HG03095 (cell line): ENCODE measurements around the gene NOCT.
"Not testable (repeated sequence)": the region's sequence is repeated elsewhere in the genome, so short reads cannot be mapped to it uniquely, and the experiment has no call there.

ENCODE experiments used
- ATAC-seq: cut with Tn5 transposase; IDR thresholded peaks from one replicate; pipeline ENCODE4 v1.9.1; 2021; ENCODE audit warnings: moderate library complexity; ENCODE audit not compliant: unreplicated experiment

The NOCT gene, protein sequence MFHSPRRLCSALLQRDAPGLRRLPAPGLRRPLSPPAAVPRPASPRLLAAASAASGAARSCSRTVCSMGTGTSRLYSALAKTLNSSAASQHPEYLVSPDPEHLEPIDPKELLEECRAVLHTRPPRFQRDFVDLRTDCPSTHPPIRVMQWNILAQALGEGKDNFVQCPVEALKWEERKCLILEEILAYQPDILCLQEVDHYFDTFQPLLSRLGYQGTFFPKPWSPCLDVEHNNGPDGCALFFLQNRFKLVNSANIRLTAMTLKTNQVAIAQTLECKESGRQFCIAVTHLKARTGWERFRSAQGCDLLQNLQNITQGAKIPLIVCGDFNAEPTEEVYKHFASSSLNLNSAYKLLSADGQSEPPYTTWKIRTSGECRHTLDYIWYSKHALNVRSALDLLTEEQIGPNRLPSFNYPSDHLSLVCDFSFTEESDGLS

GRCh38 chr4:139015269-139015947 lies at the start of gene NOCT:
TSS of gene NOCT (plus strand) at chr4:139015781. CDS start at chr4:139015982, 201 bp downstream.
- ATAC-seq = peak; percentile 93

DNA sequence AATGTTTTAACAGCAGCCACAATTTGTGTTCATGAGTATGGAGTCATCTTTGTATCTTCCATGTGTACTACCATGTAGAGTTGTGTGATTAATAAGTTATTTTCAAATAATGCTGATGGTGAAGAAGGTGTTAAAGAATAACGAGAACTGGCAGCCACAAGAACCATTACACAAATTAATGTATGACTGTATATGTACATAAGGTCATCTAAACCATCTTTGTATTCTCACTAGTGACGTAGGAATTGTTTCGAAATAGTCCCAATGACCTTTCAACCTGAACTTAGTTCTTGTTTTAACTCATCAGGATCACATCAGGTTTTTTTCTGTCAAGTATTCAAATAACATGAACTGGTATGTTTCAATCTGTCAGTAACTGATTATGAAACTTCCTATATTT lies 48.3 kb upstream of the NOCT start:
- ATAC-seq = peak; percentile 99

DNA sequence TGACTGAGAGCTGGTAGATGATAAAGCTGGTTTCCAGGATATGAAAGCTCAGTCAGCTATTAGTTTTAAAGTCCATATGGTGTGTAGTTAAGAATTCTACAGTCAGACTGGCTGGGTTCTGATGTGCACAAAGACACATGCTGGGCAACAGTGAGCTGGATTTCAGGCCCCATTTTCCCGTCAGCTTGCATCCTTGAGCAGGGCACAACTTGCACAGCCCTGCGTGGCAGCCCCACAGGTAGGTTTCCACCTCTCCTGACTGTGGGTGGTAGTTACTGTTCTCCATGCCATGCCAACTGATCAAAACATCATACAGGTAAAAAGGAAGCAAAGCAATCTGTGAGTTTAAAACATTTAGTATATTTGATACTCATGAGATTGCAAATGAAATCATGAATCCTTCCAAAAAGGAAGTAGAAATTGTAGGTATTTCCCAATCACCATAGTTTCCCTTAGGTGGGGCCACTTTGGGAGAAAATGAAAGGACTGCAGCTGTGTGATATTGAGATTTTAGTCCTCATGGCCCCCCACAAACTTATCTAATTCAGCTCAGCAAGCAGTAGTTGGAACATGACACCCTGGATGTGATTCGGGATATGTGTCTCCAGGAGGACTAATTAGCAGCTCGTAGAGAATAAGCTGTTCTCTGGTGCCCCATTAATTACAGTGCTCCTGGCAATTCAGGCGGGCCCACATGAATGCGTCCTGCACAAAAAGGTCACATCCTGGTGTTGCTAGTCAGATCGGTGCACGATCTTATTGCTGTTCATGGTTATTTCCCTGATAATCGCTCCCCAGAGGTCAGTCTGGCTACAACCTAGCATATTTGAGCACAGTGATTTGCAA lies 42.4 kb upstream of the NOCT start:
- no peak for ATAC-seq

GRCh38 chr4:138975225-138975624 lies 40.4 kb upstream of the NOCT start:
- no peak for ATAC-seq

GRCh38 chr4:138976526-138976925 lies 39.1 kb upstream of the NOCT start:
- ATAC-seq = no peak

- peak; percentile 93 for ATAC-seq
These were observed 38.1 kb upstream of the NOCT start for GRCh38 chr4:138977524-138977923.

DNA sequence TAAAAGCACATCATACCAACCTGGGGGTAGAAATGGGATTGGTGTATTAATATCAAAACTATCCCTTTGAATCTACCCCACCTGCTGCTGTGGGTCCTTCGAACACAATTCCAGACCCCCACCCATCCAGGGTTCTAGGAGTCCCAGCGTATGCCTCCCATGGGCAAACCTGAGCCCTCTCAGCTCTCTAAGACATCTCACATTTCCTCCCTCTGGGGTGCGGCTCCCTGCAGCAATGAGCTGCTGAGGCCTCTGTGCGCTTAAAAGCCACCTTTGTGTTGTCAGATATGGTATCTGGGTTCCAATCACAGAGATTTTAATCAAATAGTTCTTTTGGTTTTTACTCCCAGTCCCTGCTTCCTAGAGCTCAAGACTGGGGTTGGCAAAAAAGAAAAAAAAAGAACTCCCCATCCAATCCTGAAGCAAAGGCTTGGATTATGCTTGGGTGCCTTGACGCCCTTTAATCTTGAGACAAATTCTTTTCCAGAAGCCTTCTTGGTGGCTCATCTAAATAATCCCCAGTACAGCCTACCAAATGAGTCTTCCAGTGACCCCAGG lies 37.5 kb upstream of the NOCT start:
- no peak for ATAC-seq

- ATAC-seq = no peak
These were observed 37.0 kb upstream of the NOCT start for GRCh38 chr4:138978600-138978999.

DNA sequence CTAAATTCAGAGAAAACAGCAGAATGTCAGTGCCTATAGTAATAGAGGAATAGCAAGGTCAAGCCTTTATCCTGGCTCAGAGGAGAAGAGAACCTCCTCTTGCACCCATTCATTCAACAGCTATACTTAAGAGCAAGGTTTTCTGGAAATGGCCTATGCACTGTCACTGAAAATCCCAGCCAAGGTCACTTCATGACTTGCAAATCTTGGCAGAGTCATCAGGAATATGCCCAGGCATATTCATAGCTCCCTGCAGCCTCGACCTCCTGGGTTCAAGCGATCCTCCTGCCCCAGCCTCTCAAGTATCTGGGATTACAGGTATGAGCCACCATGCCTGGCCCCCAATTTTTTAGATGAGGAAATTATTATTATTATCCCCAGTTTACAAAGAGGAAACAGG lies 35.8 kb upstream of the NOCT start:
- ATAC-seq = no peak

DNA sequence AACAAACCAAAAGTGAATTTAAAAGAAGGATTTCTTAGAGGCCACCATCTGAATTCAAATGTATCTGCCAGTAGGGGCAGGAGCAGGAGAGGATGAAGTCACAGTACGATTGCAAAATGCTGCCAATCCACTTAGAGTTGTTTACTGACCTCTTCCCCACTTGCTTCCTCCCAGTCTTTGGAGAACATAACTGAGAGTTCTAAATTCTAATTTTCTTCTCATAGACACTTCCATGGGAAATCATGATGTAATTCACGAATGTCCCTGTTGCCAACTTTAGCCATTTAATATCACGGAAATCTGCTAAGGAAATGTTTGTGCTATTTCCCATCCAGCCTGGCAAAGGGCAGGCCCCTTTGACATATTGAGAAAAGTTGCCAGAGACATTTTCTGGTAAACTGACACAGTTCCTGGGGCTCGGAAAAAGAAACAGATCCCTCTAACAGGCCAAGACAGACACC lies 33.6 kb upstream of the NOCT start:
- ATAC-seq = no peak

DNA sequence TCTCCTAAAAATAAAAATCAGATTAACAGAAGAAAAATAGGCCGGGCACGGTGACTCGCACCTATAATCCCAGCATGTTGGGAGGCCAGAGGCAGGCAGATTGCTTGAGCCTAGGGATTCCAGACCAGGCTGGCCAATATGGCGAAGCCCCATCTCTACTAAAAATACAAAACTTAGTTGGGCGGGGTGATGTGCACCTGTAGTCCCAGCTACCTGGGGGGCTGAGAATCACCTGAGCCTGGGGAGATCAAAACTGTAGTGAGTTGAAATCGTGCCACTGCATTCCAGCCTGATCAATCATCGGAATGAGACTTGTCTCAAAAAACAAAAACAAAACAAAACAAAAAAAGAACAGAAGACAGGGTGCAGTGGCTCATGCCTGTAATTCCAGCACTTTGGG lies 32.8 kb upstream of the NOCT start:
- no peak for ATAC-seq

- no peak for ATAC-seq
These were observed 31.9 kb upstream of the NOCT start for GRCh38 chr4:138983690-138984089.

DNA sequence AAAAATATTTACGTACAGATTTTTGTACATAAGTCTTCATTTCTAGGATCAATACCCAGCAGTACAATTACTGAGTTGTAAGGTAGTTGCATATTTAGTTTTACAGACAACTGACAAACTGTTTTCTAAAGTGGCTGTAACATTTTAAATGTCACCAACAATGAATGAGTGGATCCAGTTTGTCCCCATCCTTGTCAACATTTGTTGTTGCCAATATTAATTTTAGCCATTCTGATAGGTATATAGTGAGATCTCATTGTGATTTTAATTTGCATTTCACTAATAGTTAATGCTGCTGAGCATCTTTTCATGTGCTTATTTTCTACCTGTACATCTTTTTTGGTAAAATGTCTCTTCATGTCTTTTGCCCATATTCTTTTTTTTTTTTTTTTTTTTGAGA lies 30.9 kb upstream of the NOCT start:
- no peak for ATAC-seq

DNA sequence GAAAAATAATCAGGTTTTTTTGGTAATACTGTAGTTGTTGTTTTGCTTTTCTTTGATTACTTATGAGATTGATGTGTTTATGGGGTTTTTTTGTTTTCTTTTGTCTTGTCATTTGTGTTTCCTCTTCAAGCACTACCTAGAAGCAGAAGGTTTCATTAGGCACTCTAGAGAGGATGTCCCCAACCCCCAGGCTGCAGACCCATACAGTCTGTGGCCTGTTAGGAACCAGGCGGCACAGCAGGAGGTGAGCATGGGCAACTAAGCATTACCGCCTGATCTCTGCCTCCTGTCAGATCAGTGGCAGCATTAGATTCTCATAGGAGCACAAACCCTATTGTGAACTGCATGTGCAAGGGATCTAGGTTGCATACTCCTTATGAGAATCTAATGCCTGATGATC lies 22.9 kb upstream of the NOCT start:
- ATAC-seq = no peak

GRCh38 chr4:138996090-138996489 lies 19.5 kb upstream of the NOCT start:
- no peak for ATAC-seq

GRCh38 chr4:138999666-139000065 lies 15.9 kb upstream of the NOCT start:
- no peak for ATAC-seq

- not testable (repeated sequence) for ATAC-seq
These were observed 15.4 kb upstream of the NOCT start for GRCh38 chr4:139000134-139000533.

GRCh38 chr4:139001430-139001829 lies 14.2 kb upstream of the NOCT start:
- not testable (repeated sequence) for ATAC-seq

GRCh38 chr4:139003668-139004067 lies 11.9 kb upstream of the NOCT start:
- not testable (repeated sequence) for ATAC-seq

DNA sequence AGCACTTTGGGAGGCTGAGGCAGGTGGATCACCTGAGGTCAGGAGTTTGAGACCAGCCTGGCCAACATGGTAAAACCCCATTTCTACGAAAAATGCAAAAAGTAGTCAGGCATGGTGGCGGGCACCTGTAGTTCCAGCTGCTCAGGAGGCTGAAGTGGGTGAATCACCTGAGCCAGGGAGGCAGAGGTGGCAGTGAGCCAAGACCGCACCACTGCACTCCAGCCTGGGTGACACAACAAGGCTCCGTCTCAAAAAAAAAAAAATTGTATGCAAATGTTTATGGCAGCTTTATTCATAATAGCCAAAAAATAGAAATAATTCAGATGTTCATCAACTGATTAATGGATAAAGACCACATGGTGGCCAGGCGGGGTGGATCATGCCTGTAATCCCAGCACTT lies 9.8 kb upstream of the NOCT start:
- ATAC-seq = no peak

DNA sequence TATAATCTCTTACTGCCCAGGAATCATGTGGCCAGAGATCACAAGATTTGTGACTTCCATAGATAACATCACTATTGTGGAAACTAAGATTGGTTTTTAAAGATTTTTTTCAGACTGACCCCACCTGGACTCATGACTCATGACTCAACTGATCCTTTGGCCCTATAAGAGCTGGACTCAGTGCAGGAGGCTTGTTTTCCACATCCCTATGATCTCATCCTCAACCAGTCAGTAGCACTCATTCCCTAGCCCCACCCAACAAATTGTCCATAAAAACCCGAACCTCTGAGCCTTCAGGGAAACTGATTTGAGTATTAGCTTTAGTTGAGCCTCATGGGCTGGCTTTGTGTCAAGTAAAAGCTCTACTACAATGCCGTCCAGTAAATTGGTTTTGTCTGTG lies 7.9 kb upstream of the NOCT start:
- ATAC-seq = no peak
